ENCODE measurements around the gene LSAMP. TPM values are rescaled to one million over a fixed set of nuclear protein-coding genes. Genes with fewer than 3 reads are reported as not detected.

Gene LSAMP
- total RNA-seq, 6 experiments from 2014 or later, result under 0.01 to 0.22 (median 0.12) TPM; not detected in 1

- no peak for TF ChIP-seq POLR2A (IDR thresholded peaks at IDR 0.05)
- TF ChIP-seq, protein P1, sequence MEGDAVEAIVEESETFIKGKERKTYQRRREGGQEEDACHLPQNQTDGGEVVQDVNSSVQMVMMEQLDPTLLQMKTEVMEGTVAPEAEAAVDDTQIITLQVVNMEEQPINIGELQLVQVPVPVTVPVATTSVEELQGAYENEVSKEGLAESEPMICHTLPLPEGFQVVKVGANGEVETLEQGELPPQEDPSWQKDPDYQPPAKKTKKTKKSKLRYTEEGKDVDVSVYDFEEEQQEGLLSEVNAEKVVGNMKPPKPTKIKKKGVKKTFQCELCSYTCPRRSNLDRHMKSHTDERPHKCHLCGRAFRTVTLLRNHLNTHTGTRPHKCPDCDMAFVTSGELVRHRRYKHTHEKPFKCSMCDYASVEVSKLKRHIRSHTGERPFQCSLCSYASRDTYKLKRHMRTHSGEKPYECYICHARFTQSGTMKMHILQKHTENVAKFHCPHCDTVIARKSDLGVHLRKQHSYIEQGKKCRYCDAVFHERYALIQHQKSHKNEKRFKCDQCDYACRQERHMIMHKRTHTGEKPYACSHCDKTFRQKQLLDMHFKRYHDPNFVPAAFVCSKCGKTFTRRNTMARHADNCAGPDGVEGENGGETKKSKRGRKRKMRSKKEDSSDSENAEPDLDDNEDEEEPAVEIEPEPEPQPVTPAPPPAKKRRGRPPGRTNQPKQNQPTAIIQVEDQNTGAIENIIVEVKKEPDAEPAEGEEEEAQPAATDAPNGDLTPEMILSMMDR (IDR thresholded peaks at IDR 0.05), result no peak
- H3K36me3 ChIP-seq, result no peaks in the 10 kb centered on the region
- H3K9me3 ChIP-seq, result no peaks in the 10 kb centered on the region
- WGBS (ENCODE audit: insufficient coverage, low coverage, low lambda C conversion rate, missing lambda C conversion rate), result 88% methylated on average over 4 of the region's 4 CpGs
- intact Hi-C loops (cut with DNase I), result no loop called here
- no peak overlapping the region for H3K4me3 ChIP-seq
- no peaks in the 10 kb centered on the region for H3K27me3 ChIP-seq
- H3K27ac ChIP-seq, result no peak overlapping the region
- H3K4me1 ChIP-seq, result no peaks in the 10 kb centered on the region
- DNase-seq (no peak), ATAC-seq (no peak)
These were observed 609.3 kb downstream of the LSAMP start for GRCh38 chr3:115835946-115836345.

DNA sequence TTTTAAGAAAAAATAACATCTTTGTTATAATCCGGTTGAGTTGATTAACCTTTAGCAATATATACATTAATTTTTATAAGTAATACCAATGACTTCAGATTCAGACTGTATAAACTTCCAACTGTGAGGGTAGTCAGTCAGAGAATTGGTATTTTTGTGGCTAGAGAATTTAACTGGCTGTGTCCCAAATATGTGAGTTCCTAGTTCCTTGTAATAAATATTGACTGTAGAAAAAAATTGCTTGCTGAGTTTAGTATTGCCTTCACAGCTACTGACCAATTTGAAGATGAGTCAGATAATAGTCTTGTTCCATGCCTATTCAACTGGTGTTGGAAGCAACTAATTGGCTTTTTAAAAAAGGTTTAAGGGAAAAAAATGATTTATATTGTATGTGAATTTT, 611.2 kb downstream of the LSAMP start:
- no peak overlapping the region for H3K4me3 ChIP-seq
- H3K9me3 ChIP-seq, result no peaks in the 10 kb centered on the region
- WGBS (ENCODE audit: insufficient coverage, low coverage, low lambda C conversion rate, missing lambda C conversion rate), result 82% methylated on average over 1 of the region's 1 CpG
- ATAC-seq (no peak), DNase-seq (no peak)
- TF ChIP-seq, protein P1 (IDR thresholded peaks at IDR 0.05), result no peak
- TF ChIP-seq POLR2A (IDR thresholded peaks at IDR 0.05), result no peak
- no peaks in the 10 kb centered on the region for H3K36me3 ChIP-seq
- no peak overlapping the region for H3K27ac ChIP-seq
- H3K27me3 ChIP-seq, result no peaks in the 10 kb centered on the region
- H3K4me1 ChIP-seq, result no peaks in the 10 kb centered on the region
- intact Hi-C loops (cut with DNase I), result no loop called here

- TF ChIP-seq, protein P1 (IDR thresholded peaks at IDR 0.05), result no peak
- no peak for TF ChIP-seq POLR2A (IDR thresholded peaks at IDR 0.05)
- intact Hi-C loops (cut with DNase I), result no loop called here
- DNase-seq (no peak), ATAC-seq (no peak)
- Histone ChIP-seq H3K27me3 (no peaks in the 10 kb centered on the region), H3K36me3 (no peaks in the 10 kb centered on the region), H3K4me1 (no peaks in the 10 kb centered on the region), H3K27ac (no peak overlapping the region), H3K9me3 (no peaks in the 10 kb centered on the region), H3K4me3 (no peak overlapping the region)
- WGBS (ENCODE audit: insufficient coverage, low coverage, low lambda C conversion rate, missing lambda C conversion rate), result 68% methylated on average over 2 of the region's 2 CpGs
These were observed 612.2 kb downstream of the LSAMP start for GRCh38 chr3:115833074-115833473.

GRCh38 chr3:115832265-115832664, 613.0 kb downstream of the LSAMP start:
- 44% methylated on average over 3 of the region's 3 CpGs for WGBS (ENCODE audit: insufficient coverage, low coverage, low lambda C conversion rate, missing lambda C conversion rate)
- no peaks in the 10 kb centered on the region for H3K4me1 ChIP-seq

More at GRCh38 chr3:115832265-115832664, 613.0 kb downstream of the LSAMP start:
- TF ChIP-seq POLR2A (IDR thresholded peaks at IDR 0.05), result no peak
- TF ChIP-seq, protein P1 (IDR thresholded peaks at IDR 0.05), result no peak
- Histone ChIP-seq H3K27ac (no peak overlapping the region), H3K27me3 (no peaks in the 10 kb centered on the region), H3K4me3 (no peak overlapping the region), H3K36me3 (no peaks in the 10 kb centered on the region), H3K9me3 (no peaks in the 10 kb centered on the region)
- DNase-seq, result no peak
- no peak for ATAC-seq
- intact Hi-C loops (cut with DNase I), result no loop called here
